ENCODE measurements around the gene NCAPG2.

The NCAPG2 gene

GRCh38 chr7:158737064-158737695, 32.6 kb upstream of the NCAPG2 start:
- TF ChIP-seq POLR2A (IDR thresholded peaks at IDR 0.05; ENCODE audit: low read depth, low read length) = no peak
- TF ChIP-seq TAF1 (IDR thresholded peaks at IDR 0.05; ENCODE audit: low read depth, low read length) = no peak
- no peak for TF ChIP-seq PAX5 (IDR thresholded peaks at IDR 0.05; ENCODE audit: insufficient read depth, low read length, severe bottlenecking)
- no peak for FAIRE-seq
- DNase-seq (ENCODE audit: insufficient read length, low spot score) = no peak

- FAIRE-seq (no peak), DNase-seq (ENCODE audit: insufficient read length, low spot score) (no peak)
- TF ChIP-seq PAX5 (IDR thresholded peaks at IDR 0.05; ENCODE audit: insufficient read depth, low read length, severe bottlenecking) (no peak), SPI1 (IDR thresholded peaks at IDR 0.05; ENCODE audit: low read depth, low read length) (no peak), POU2F2 (IDR thresholded peaks at IDR 0.05; ENCODE audit: low read depth, low read length) (no peak), POLR2A (IDR thresholded peaks at IDR 0.05; ENCODE audit: low read depth, low read length) (no peak), TAF1 (IDR thresholded peaks at IDR 0.05; ENCODE audit: low read depth, low read length) (no peak), POLR2AphosphoS5 (IDR thresholded peaks at IDR 0.05; ENCODE audit: low read depth, low read length) (no peak)
These were observed 31.3 kb upstream of the NCAPG2 start for GRCh38 chr7:158735935-158736334.

- TF ChIP-seq POLR2A (IDR thresholded peaks at IDR 0.05; ENCODE audit: low read depth, low read length) = no peak
- no peak for TF ChIP-seq PAX5 (IDR thresholded peaks at IDR 0.05; ENCODE audit: insufficient read depth, low read length, severe bottlenecking)
- TF ChIP-seq POU2F2 (IDR thresholded peaks at IDR 0.05; ENCODE audit: low read depth, low read length) = no peak
- no peak for TF ChIP-seq SPI1 (IDR thresholded peaks at IDR 0.05; ENCODE audit: low read depth, low read length)
- TF ChIP-seq TAF1 (IDR thresholded peaks at IDR 0.05; ENCODE audit: low read depth, low read length) = no peak
- no peak for TF ChIP-seq POLR2AphosphoS5 (IDR thresholded peaks at IDR 0.05; ENCODE audit: low read depth, low read length)
- no peak for DNase-seq (ENCODE audit: insufficient read length, low spot score)
- no peak for FAIRE-seq
These were observed 30.3 kb upstream of the NCAPG2 start for GRCh38 chr7:158734861-158735260.

GRCh38 chr7:158733775-158734494, 29.3 kb upstream of the NCAPG2 start:
- TF ChIP-seq POLR2AphosphoS5 (IDR thresholded peaks at IDR 0.05; ENCODE audit: low read depth, low read length) (no peak), TAF1 (IDR thresholded peaks at IDR 0.05; ENCODE audit: low read depth, low read length) (no peak), POU2F2 (IDR thresholded peaks at IDR 0.05; ENCODE audit: low read depth, low read length) (no peak), SPI1 (IDR thresholded peaks at IDR 0.05; ENCODE audit: low read depth, low read length) (no peak), POLR2A (IDR thresholded peaks at IDR 0.05; ENCODE audit: low read depth, low read length) (no peak), PAX5 (IDR thresholded peaks at IDR 0.05; ENCODE audit: insufficient read depth, low read length, severe bottlenecking) (no peak)
- DNase-seq (ENCODE audit: insufficient read length, low spot score) = no peak

GRCh38 chr7:158733220-158733519, 28.6 kb upstream of the NCAPG2 start:
- DNase-seq (ENCODE audit: insufficient read length, low spot score) (no peak), FAIRE-seq (no peak)
- no peak for TF ChIP-seq SPI1 (IDR thresholded peaks at IDR 0.05; ENCODE audit: low read depth, low read length)
- no peak for TF ChIP-seq POLR2AphosphoS5 (IDR thresholded peaks at IDR 0.05; ENCODE audit: low read depth, low read length)
- no peak for TF ChIP-seq TAF1 (IDR thresholded peaks at IDR 0.05; ENCODE audit: low read depth, low read length)
- TF ChIP-seq POU2F2 (IDR thresholded peaks at IDR 0.05; ENCODE audit: low read depth, low read length) = no peak
- no peak for TF ChIP-seq POLR2A (IDR thresholded peaks at IDR 0.05; ENCODE audit: low read depth, low read length)
- no peak for TF ChIP-seq PAX5 (IDR thresholded peaks at IDR 0.05; ENCODE audit: insufficient read depth, low read length, severe bottlenecking)

More at GRCh38 chr7:158733775-158734494, 29.3 kb upstream of the NCAPG2 start:
- FAIRE-seq = no peak

- DNase-seq (ENCODE audit: insufficient read length, low spot score) (no peak), FAIRE-seq (no peak)
- TF ChIP-seq SPI1 (IDR thresholded peaks at IDR 0.05; ENCODE audit: low read depth, low read length) (no peak), TAF1 (IDR thresholded peaks at IDR 0.05; ENCODE audit: low read depth, low read length) (no peak), PAX5 (IDR thresholded peaks at IDR 0.05; ENCODE audit: insufficient read depth, low read length, severe bottlenecking) (no peak), POU2F2 (IDR thresholded peaks at IDR 0.05; ENCODE audit: low read depth, low read length) (no peak), POLR2A (IDR thresholded peaks at IDR 0.05; ENCODE audit: low read depth, low read length) (no peak), POLR2AphosphoS5 (IDR thresholded peaks at IDR 0.05; ENCODE audit: low read depth, low read length) (no peak)
These were observed 28.1 kb upstream of the NCAPG2 start for GRCh38 chr7:158732494-158733219.

- FAIRE-seq (no peak), DNase-seq (ENCODE audit: insufficient read length, low spot score) (no peak)
- no peak for TF ChIP-seq PAX5 (IDR thresholded peaks at IDR 0.05; ENCODE audit: insufficient read depth, low read length, severe bottlenecking)
- no peak for TF ChIP-seq POLR2AphosphoS5 (IDR thresholded peaks at IDR 0.05; ENCODE audit: low read depth, low read length)
- TF ChIP-seq TAF1 (IDR thresholded peaks at IDR 0.05; ENCODE audit: low read depth, low read length) = no peak
- no peak for TF ChIP-seq SPI1 (IDR thresholded peaks at IDR 0.05; ENCODE audit: low read depth, low read length)
- TF ChIP-seq POLR2A (IDR thresholded peaks at IDR 0.05; ENCODE audit: low read depth, low read length) = no peak
- no peak for TF ChIP-seq POU2F2 (IDR thresholded peaks at IDR 0.05; ENCODE audit: low read depth, low read length)
These were observed 27.2 kb upstream of the NCAPG2 start for GRCh38 chr7:158731761-158732160.

GRCh38 chr7:158730383-158731346, 26.1 kb upstream of the NCAPG2 start:
- DNase-seq (ENCODE audit: insufficient read length, low spot score) = no peak
- TF ChIP-seq POLR2A (IDR thresholded peaks at IDR 0.05; ENCODE audit: low read depth, low read length) (no peak), SPI1 (IDR thresholded peaks at IDR 0.05; ENCODE audit: low read depth, low read length) (no peak), PAX5 (IDR thresholded peaks at IDR 0.05; ENCODE audit: insufficient read depth, low read length, severe bottlenecking) (no peak), TAF1 (IDR thresholded peaks at IDR 0.05; ENCODE audit: low read depth, low read length) (no peak), POLR2AphosphoS5 (IDR thresholded peaks at IDR 0.05; ENCODE audit: low read depth, low read length) (no peak), POU2F2 (IDR thresholded peaks at IDR 0.05; ENCODE audit: low read depth, low read length) (no peak)
- FAIRE-seq = no peak

All from GM12891 (cell line).